Right kidney (tissue), 1 donor: ENCODE measurements around the gene ZIC4.

Experiments
- DNase-seq: peaks from one replicate; pipeline ENCODE4 v3.0.0-alpha.2; 2016

Gene ZIC4

GRCh38 chr3:147389717-147390116, 16.6 kb downstream of the ZIC4 start:
- peak; percentile 8 for DNase-seq

GRCh38 chr3:147388700-147389580, 17.4 kb downstream of the ZIC4 start:
- DNase-seq: no peak

DNA sequence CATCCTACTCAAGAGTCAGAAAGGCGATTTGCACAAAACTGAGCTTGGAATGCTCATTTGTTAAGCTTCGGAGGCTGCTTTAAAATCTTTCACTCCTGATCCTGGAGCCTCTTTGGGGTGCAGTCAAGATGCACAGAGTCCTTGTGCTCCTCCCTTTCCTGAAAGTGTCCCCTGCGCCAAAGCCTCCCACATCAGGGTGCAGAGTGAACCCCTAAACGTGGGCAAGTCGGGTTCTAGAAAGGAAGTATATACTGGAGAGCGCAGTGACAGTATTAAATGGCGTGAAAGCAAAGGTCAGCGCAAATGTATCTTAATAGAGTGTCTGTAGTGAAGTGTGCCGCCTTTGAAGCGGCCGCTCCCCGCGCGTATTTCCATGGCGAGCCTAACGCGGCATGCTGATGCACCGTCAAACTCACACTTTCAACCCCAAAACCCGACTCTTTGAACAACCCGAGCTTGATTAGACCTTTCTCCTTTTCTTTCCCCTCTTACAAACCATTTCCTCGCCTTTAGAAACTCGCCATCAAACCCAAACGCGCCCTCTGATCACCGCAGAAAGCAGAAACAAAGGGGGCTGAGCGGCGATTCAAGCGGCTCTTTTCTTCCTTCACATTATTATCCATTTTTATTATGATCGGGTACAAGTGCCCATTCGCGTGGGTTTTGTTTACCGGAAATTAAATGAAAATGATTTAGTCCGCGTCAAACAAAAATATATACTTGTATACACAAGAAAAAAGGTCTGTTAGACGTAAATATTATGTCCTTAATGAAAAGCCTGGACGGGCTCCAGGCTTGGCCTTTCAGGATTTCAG, 18.3 kb downstream of the ZIC4 start:
- DNase-seq: no peak

GRCh38 chr3:147387291-147387884, 19.0 kb downstream of the ZIC4 start:
- no peak for DNase-seq

DNA sequence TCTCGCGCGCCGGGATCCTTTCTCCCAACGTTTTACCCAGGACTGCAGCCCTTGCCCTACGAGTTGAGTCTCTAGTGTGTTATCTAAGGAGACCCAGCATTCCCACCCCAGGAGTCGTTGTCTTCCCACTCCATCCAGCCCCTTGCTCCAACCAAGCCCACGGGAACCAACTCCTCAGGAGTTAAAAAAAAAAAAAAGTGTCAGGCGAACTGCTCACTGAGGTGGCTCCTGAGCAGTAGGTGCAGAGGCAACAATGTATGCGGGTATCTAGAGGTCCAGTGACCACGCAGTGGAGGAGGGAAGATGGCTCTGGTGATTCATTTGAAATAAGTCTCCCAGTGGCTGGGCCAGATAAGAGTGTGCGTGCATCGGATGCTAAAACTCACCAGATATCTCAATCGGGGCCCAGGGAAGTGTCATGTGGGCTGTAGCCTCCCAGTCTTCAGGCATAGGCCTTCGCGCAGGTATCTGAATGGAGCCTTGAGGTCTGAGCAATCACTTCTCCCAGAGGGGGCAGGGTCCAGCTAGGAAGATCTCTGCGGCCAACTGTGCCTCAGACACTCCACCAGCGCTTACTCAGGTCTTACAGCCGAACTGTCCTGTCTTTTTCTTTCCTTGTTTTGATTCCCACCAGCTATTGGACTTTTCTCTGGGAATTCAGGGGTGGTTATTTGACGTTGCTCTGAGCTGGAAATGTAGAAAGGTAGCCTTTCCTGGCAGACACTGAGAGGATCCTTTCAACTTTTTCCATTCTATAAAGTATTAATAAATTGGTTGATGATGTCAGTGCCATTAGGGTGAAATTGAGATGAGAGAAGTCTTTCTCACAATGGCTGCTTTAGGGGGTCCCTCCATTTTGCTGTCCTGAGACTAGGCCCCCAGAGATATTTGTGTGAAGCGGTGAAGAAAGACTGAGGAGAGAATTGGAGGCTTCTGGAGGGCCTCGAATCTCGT, 21.0 kb downstream of the ZIC4 start:
- DNase-seq: no peak

GRCh38 chr3:147384210-147385058, 21.9 kb downstream of the ZIC4 start:
- DNase-seq: no peak

DNA sequence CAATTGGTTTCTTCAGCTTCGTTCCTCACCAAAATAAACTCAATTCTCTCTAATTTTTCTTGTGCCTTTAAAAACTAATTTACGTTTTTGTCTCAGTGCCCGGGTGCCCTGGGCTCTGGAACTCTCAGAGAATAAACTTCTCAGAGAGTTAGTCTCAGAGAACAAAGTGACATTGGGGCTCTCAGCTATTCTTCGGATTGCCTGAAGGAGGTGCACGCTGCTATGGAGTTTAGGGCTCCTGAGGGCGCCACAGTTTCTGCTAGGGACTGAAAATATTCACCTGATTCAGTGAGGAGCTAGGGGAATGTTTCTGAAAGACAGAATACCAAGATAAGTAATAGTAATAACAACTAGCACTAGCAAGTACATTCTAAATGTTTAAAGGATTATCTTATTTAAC, 22.7 kb downstream of the ZIC4 start:
- no peak for DNase-seq

DNA sequence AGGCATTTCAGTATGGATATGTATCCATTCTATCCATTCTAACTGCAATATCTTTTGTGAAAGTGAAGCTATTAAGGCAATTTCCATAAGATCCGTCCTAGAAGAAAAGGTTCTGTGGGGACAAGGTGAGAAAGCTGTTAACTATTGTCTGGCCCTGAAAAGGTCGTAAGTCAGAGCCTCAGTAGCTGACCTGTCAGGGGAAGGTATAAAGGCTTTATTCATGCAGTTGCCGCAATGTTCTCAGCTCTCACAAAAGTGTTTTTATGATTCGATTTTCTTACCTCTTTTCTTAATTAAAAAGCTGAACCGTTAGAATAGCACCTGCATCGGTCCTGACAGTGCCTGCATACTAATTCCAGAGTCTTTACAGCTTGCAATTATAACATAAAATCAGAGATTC, 24.7 kb downstream of the ZIC4 start:
- no peak for DNase-seq

DNA sequence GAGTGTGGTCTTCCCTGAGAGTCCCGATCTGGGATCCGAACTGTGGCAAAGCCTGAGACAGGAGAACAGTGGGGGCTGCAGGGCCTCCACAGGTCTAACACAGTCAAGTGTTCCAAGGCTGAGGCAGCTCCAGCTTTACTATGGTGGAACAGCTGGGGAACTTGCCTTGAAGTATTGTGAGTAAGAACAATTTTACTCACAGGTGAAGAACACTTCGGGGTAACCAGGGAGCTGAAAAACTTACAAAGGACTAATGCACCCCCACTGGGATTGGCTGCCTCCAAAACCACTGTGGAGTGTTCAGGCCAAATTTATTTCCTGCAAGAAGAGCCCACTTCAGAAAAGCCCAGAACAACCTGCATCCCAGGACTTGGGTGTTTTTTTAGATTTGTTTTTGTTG, 25.4 kb downstream of the ZIC4 start:
- no peak for DNase-seq

DNA sequence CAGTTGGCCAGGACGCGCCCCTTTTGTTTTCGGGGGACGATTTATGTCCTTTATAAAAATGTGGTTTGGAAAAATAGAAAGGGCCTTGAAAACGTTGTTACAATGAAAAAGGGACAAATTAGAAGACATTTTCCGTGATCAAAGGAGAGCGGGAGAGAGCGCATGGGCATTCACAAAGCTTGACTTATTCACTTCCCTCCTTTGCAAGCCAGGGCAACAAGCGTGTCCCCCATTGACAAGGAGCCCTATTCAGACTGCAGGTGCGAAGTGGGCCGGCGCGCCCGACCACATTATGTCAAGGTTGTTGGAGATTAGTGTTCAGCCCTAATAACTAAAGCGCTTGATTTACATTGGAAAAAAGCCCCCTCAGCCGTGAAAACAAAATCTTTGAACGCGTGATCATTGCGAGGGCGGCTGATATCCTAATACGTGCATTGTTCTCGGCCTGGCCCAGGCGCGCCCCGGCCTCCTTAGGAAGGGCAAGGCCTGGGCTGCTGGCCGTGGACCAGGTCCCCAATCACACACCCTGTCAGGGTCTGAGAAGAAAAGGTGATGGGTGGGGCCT, 25.9 kb downstream of the ZIC4 start:
- DNase-seq: no peak

DNA sequence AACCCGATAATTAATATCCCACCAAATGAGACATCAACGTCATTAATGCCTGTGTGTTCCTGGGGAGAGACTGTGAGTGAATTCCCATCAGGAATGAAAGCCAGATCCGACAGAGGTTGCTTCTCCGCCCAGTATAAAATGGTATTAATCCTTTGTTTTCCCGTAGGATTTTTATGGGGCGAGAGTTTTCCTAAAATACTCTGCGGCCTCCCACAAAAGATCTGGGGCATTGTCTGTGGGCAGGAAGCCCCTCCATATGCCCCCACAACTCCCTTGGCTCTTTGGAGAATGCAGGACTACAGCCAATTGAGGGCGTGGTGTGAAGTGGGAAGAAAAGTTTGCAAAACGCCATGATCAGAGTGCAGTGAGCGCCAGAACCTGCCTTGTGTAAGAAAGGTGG, 26.7 kb downstream of the ZIC4 start:
- no peak for DNase-seq

DNA sequence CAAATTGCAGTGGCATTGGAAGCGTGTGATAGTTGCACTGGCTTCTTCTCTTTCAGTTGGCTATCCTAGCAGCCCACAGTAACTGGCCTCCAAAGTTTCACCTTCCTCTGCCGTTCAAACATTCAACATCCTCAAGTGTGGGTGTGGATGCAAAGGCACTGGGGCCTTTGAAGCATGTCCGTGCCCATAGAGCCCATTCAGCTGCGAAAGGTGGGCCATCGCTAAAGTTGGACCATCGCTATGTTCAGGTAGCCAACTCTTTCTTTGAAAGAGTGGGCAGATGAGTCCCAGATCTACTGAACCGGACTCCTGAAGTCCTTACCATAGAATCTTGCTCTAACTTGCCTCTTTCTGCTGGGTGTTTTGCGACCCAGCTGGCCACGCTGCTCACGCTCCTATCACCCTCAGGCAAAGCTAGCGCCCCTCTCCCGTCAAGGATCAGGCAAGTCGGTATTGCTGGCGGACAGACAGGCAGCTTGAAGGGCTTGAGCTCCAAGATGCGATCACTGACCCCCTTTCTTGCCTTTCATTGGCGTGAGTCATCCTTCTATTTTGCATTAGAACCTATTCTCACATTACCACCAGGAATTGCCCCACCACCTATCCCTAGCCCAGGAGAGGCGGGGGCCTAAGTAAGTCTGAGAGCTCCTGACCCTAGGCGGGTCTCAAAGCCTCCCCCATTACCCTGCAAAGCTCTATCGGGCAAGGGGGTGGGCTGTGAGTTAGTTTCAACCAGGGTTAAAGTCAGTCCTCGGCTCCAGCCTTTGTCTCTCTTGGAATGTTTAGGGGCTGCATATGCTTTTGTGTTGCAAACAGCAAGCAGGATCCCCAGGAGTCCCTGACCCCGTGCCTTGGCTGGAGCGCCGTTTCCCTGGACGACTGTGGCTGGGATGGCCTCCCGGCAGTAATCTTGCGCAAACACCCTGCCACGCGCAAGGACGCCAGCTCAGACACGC, 28.7 kb downstream of the ZIC4 start:
- DNase-seq: no peak

GRCh38 chr3:147373301-147373700, 33.0 kb downstream of the ZIC4 start:
- no peak for DNase-seq

GRCh38 chr3:147372525-147373027, 33.8 kb downstream of the ZIC4 start:
- DNase-seq: no peak

GRCh38 chr3:147371771-147372340, 34.5 kb downstream of the ZIC4 start:
- DNase-seq: no peak

GRCh38 chr3:147371140-147371539, 35.2 kb downstream of the ZIC4 start:
- DNase-seq: no peak

- DNase-seq: no peak
Measured at GRCh38 chr3:147370349-147370748, 36.0 kb downstream of the ZIC4 start.

DNA sequence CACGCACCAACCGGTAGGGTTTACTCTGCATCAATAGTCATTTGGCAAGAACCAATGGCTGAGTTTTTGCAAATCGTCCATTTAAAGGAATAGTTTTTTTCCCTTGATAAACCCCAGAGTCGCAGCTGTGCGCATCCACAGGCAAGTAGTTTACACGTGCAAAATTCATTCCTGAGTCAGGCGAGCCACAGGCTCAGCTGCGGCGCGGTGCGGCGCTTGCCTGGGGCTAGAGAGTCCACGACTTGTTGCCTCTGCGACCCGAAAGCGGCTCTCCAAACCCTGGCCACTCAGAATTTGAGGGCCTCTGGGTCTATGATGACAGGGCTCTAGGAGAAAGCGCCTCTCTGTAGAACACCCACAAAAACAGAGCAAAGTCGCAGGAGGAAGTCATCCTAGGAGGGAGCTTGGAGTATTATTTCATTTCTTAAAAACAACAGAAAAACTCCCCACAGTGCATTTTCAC, 36.7 kb downstream of the ZIC4 start:
- no peak for DNase-seq

- DNase-seq: no peak
Measured at GRCh38 chr3:147369231-147369630, 37.1 kb downstream of the ZIC4 start.
